Measurements from ENCODE around the gene GZF1. TPM values are rescaled to one million over a fixed set of nuclear protein-coding genes. Genes with fewer than 3 reads are reported as not detected.

The GZF1 gene
- total RNA-seq, 1 donor from 2014 or later = 13.9 TPM

- Mint-ChIP-seq H3K27ac (no peak overlapping the region), H3K9me3 (no peaks in the 10 kb centered on the region), H3K4me1 (no peaks in the 10 kb centered on the region), H3K27me3 (ENCODE audit: low read depth) (peaks cover 7% of the 10 kb centered on the region), H3K36me3 (no peaks in the 10 kb centered on the region), H3K4me3 (no peak overlapping the region)
- TF ChIP-seq, protein P1, sequence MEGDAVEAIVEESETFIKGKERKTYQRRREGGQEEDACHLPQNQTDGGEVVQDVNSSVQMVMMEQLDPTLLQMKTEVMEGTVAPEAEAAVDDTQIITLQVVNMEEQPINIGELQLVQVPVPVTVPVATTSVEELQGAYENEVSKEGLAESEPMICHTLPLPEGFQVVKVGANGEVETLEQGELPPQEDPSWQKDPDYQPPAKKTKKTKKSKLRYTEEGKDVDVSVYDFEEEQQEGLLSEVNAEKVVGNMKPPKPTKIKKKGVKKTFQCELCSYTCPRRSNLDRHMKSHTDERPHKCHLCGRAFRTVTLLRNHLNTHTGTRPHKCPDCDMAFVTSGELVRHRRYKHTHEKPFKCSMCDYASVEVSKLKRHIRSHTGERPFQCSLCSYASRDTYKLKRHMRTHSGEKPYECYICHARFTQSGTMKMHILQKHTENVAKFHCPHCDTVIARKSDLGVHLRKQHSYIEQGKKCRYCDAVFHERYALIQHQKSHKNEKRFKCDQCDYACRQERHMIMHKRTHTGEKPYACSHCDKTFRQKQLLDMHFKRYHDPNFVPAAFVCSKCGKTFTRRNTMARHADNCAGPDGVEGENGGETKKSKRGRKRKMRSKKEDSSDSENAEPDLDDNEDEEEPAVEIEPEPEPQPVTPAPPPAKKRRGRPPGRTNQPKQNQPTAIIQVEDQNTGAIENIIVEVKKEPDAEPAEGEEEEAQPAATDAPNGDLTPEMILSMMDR (IDR thresholded peaks at IDR 0.05; ENCODE audit: unreplicated experiment) = no peak
- DNase-seq (ENCODE audit: low spot score in 2 of 2, unreplicated experiment in 2 of 2) = no peak
These were observed 44.9 kb upstream of the GZF1 start for GRCh38 chr20:23317081-23317480.

- no peaks in the 10 kb centered on the region for H3K36me3 Mint-ChIP-seq
- TF ChIP-seq, protein P1 (IDR thresholded peaks at IDR 0.05; ENCODE audit: unreplicated experiment) = no peak
- no peaks in the 10 kb centered on the region for H3K4me1 Mint-ChIP-seq
- no peak overlapping the region for H3K27ac Mint-ChIP-seq
- H3K9me3 Mint-ChIP-seq = no peaks in the 10 kb centered on the region
- no peak for DNase-seq (ENCODE audit: low spot score in 2 of 2, unreplicated experiment in 2 of 2)
- no peak overlapping the region for H3K4me3 Mint-ChIP-seq
- H3K27me3 Mint-ChIP-seq (ENCODE audit: low read depth) = peaks cover 5% of the 10 kb centered on the region
These were observed 43.6 kb upstream of the GZF1 start for GRCh38 chr20:23318347-23318746.

DNA sequence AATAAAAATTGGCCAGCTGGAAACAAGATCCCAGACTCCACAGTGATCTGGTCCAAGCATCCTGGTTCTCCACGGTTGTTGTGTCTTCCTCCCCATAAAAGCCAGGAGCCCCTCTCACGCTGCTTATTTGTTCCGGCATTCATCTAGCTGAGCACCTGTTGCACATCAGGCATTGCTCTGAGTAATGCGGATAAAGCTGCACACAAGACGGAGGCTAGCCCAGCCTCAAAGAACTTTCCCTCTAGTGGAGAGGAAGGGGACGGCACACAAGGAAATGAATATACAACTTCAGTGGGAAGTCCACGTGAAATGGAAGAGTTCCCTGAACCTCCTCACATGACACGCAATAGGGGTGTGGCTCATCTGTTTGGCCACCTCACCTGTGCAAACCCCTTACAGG is 41.7 kb upstream of the GZF1 start:
- TF ChIP-seq, protein P1 (IDR thresholded peaks at IDR 0.05; ENCODE audit: unreplicated experiment) = peak; percentile 51
- H3K4me1 Mint-ChIP-seq = no peaks in the 10 kb centered on the region
- H3K9me3 Mint-ChIP-seq = peaks cover 5% of the 10 kb centered on the region
- peaks cover 9% of the 10 kb centered on the region for H3K27me3 Mint-ChIP-seq (ENCODE audit: low read depth)
- no peak overlapping the region for H3K27ac Mint-ChIP-seq
- H3K4me3 Mint-ChIP-seq = no peak overlapping the region
- H3K36me3 Mint-ChIP-seq = no peaks in the 10 kb centered on the region
- no peak for DNase-seq (ENCODE audit: low spot score in 2 of 2, unreplicated experiment in 2 of 2)

- Mint-ChIP-seq H3K4me1 (no peaks in the 10 kb centered on the region), H3K27me3 (ENCODE audit: low read depth) (peaks cover 5% of the 10 kb centered on the region), H3K36me3 (no peaks in the 10 kb centered on the region), H3K9me3 (peaks cover 5% of the 10 kb centered on the region), H3K27ac (no peak overlapping the region), H3K4me3 (no peak overlapping the region)
- TF ChIP-seq, protein P1 (IDR thresholded peaks at IDR 0.05; ENCODE audit: unreplicated experiment) = no peak
- DNase-seq (ENCODE audit: low spot score in 2 of 2, unreplicated experiment in 2 of 2) = no peak
These were observed 36.9 kb upstream of the GZF1 start for GRCh38 chr20:23325107-23325506.

DNA sequence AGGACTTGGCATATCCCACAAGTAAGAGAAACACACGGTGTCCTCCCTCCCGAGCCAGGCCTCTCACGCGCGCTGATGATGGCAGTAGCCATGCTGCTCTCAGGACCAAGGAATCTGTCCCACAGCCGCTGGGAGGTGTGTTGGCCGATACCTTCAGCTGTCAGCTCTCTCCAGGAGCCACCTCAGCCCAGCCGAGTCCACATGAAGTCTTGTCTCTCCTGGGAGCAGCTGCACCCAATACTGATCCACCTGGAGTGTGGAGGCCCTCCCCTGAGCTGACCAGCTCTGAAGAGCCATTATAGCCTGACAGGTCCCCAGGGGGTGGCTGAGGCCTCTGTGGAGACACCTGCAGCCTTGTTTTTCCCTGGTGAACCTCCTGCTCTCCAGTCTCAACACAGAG is 35.2 kb upstream of the GZF1 start:
- no peak for DNase-seq (ENCODE audit: low spot score in 2 of 2, unreplicated experiment in 2 of 2)
- TF ChIP-seq, protein P1 (IDR thresholded peaks at IDR 0.05; ENCODE audit: unreplicated experiment) = no peak
- H3K4me1 Mint-ChIP-seq = no peaks in the 10 kb centered on the region
- H3K4me3 Mint-ChIP-seq = no peak overlapping the region
- peaks cover 9% of the 10 kb centered on the region for H3K9me3 Mint-ChIP-seq
- peaks cover 5% of the 10 kb centered on the region for H3K27me3 Mint-ChIP-seq (ENCODE audit: low read depth)
- no peak overlapping the region for H3K27ac Mint-ChIP-seq
- no peaks in the 10 kb centered on the region for H3K36me3 Mint-ChIP-seq

Measured in mesothelial cell of epicardium (in vitro differentiated cells).